Stimulated activated CD4-positive, alpha-beta T cell treated with anti-CD3 and anti-CD28 coated beads, Interleukin-2, amount 100 ng/mL, for 4 hours (primary cell): ENCODE data around the gene LRRC1.
A peak's percentile ranks its signal among the peaks of the same experiment; 100 is the strongest.
"Not testable (repeated sequence)": the region's sequence is repeated elsewhere in the genome, so short reads cannot be mapped to it uniquely, and the experiment has no call there.

ENCODE experiments used
- DNase-seq: peaks from one replicate; pipeline ENCODE4 v3.0.0-alpha.2; 2020; ENCODE audit warnings: low read depth

LRRC1 gene

GRCh38 chr6:53794720-53795339 is at the start of gene LRRC1:
LRRC1 (plus strand) TSS chr6:53795005; CDS start chr6:53795257, 252 bp downstream.
- peak; percentile 78 for DNase-seq

- DNase-seq, result no peak
Measured at GRCh38 chr6:53746442-53747103, 48.2 kb upstream of the LRRC1 start.

- no peak for DNase-seq
Measured at GRCh38 chr6:53750052-53750650, 44.7 kb upstream of the LRRC1 start.

DNA sequence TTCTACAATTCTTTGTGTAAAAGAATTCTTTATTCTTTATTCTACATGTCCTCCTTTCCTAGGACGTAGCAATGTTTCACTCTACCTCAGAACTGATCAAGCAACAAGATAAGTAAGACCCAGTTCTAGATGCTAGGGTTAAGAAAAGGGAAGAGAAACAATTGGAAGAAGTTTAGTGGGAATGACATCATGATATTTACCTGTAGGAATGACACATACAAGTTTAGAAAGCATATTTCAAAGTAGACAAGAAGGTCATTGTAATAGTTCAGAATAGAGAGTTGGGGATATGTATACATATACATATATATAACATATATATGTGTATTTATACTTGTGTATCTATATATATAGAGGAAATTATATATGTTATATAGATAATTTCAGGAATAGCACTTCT is 43.4 kb upstream of the LRRC1 start:
- no peak for DNase-seq

DNA sequence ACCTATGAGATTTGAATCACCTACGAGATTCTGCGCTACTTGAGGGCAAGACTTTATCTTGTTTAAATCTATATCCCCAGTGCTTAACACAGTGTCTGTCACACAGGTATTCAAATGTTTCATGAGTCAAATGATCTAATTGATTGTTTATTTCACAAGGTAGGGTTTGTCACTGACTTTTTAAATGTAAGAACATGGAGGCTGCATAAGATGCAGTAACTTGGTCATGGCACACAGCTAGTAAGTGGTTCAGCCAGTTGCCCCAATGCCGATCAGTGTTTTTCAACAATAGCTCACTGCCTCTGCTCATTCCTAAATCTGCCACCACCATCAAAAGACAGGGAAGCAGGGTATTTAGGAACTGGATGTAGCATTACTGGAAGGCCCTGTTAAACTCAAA is 42.4 kb upstream of the LRRC1 start:
- no peak for DNase-seq

DNA sequence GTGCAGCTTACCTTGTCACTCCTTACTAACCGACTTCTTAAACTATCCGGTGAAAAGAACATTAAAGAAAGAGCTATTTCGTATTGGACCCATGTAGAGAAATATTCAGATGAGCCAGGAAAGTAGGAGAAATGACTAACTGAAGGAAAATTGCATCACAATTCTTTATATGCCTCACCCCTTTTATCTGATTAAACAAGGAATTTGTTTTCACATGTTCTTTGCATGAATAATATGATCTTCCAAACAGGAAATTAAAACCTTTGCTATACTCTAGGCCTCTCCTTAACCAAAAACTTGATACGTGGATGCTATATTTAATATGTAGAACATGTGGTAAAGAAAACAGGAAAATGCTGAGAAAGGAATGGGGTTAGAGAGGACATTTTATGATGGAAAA is 41.9 kb upstream of the LRRC1 start:
- no peak for DNase-seq

DNA sequence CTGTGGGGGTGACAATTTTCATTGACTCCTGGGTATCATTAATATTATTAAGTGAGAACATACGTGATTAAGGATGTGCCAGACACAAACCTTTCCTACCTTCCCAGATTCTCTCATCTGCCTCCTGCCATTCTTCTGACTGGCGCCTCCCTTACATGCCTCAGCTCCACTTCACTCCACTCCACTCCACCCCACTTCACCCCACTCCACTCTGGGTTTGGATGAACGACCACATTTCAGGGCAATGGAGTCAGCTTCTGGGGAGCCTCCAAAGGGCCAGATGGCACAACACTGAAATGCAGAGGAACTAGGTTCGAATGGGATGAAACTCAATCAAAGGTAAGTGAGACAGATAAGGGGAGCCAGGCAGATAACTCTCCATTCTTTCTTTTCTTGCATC is 40.5 kb upstream of the LRRC1 start:
- DNase-seq, result no peak

GRCh38 chr6:53756396-53756795 is 38.4 kb upstream of the LRRC1 start:
- no peak for DNase-seq

GRCh38 chr6:53758496-53758895 is 36.3 kb upstream of the LRRC1 start:
- DNase-seq, result no peak

DNA sequence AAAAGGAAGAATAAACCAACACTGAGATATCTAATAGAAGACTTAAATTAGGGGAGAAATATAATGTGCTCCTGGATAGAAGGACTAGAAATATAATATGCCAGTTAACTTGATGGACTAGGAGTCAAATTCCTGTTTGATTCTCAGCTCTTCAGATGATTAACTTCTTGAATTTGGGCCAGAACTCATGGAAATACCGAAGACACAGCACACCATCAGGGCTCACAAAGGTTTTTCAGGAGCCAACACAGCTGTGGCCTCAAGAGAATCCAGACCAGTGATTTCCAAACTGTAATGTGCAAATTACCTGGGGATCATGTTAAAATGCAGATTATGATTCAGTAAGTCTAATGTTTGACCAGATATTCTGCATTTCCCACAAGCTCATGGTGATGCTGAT is 33.8 kb upstream of the LRRC1 start:
- DNase-seq, result no peak

- DNase-seq, result no peak
Measured at GRCh38 chr6:53765270-53765669, 29.5 kb upstream of the LRRC1 start.

DNA sequence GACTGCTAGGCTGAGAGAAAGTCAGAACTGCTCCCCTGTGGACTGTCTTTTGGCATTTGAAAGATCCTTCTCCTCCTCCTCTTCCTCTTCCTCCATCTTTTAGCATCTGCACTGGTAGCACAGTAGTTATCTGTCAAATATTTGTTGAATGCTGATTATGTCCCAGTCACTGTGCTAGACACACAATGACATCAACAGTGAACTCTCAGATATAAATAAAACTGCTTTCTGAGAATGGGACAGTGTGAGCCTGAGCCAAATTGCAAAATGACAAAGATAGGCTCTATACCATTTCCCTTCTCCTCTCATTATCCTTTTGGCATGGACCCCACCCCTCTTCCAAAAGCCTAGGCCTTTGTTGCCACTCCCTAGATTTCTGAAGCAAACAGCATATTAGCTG is 27.9 kb upstream of the LRRC1 start:
- DNase-seq, result no peak

DNA sequence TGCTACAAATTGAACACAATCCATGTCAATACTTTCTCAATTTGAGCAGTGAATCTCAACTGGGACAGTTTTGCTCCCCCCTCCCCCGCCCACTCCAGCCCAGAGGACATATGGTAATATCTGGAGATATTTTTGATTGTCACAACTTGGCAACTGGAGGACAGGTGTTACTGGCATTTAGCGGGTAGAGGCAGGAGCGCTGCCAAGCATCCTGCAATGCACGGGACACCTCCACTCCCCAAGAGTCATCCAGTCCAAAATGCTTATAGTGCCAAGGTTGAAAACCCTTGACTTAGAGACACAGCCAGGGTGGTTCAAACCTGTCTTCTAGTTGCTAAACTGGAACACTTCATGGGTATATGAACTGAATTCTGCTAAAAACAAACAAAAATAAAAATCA is 26.9 kb upstream of the LRRC1 start:
- DNase-seq, result no peak

GRCh38 chr6:53768636-53769035 is 26.2 kb upstream of the LRRC1 start:
- DNase-seq, result no peak

DNA sequence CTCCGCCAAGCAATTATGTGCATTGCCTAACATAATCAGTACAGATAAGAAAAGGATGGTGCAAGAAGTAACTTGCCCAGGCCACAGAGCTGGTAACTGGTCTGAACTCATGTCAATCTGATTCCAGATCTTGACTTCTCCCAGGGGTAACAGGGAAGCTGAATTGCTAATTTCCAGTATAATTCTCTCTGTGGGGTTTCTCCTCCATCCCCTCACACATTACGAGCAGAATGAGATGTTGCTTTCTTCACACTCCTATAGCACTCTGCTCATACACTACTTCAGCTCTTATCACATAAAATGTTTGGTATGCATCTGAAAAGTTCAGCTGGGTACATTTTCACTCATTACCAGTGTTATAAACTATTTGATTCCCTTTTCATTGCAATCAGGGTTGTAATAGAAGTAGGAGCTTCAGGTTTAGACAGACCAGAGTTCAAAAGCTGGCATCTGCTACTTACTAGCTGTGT is 24.0 kb upstream of the LRRC1 start:
- no peak for DNase-seq

DNA sequence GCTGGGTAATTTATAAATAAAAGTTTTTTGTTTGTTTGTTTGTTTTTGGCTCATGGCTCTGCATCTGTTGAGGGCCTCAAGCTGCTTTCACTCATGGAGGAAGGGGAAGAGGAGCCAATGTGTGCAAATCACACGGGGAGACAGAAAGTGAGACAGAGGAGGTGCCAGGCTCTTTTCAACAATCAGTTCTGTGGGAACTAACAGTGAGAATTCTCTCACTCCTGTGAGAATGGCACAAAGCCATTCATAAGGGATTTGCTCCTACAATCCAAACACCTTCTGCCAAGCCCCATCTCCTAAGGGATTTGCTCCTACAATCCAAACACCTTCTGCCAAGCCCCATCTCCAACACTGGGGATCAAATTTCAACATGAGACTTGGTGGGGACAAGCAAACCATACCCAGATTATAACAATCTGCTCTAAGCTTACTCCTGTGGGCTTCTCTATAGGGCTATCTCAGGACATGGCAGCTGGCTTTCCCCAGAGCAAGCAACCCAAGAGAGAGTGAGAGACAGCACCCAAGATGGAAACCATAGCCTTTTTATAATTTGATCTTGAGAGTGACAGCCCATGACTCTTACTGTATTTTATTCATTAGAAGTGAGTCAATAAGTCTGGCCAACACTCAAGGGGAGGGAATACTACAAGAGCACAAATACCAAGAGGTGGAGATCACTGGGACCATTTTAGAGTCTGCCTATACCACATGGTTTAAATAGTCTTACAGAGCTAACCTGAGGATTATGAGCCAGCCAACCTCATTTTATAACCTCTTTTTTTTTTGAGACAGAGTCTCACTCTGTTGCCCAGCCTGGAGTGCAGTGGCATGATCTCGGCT is 22.8 kb upstream of the LRRC1 start:
- no peak for DNase-seq

- no peak for DNase-seq
Measured at GRCh38 chr6:53773044-53773696, 21.6 kb upstream of the LRRC1 start.

GRCh38 chr6:53776152-53776551 is 18.7 kb upstream of the LRRC1 start:
- not testable (repeated sequence) for DNase-seq

DNA sequence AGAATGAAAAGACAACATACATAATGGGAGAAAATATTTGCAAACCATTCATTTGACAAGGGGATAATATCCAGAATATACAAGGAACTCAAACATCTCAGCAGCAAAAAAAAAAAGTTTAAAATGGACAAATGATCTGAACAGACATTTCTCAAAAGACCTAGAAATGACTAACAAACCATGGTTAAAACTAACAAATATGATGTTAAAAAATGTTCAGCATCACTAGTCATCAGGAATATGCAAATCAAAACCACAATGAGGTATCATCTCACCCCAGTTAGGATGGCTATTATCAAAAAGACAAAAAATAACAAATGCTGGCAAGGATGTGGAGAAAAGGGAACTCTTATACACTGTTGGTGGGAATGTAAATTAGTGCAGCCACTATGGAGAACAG is 9.8 kb upstream of the LRRC1 start:
- DNase-seq, result not testable (repeated sequence)

GRCh38 chr6:53786832-53787231 is 8.0 kb upstream of the LRRC1 start:
- no peak for DNase-seq

DNA sequence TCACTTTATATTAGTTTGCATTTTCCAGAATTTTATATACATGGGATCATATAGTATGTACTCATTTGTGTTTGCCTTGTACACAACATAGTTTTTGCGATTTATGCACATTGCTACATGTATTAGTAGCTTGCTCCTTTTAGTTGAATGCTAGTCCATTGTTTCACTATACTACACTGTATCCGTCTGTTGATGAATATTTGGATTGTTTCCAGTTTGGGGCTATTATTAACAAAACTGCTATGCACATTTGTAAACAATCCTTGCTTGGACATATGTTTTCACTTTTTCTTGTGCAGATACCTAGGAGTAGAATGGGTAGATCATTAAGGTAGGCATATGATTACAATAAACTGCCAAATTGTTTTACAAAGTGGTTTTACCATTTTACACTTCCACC is 3.9 kb upstream of the LRRC1 start:
- DNase-seq, result no peak

DNA sequence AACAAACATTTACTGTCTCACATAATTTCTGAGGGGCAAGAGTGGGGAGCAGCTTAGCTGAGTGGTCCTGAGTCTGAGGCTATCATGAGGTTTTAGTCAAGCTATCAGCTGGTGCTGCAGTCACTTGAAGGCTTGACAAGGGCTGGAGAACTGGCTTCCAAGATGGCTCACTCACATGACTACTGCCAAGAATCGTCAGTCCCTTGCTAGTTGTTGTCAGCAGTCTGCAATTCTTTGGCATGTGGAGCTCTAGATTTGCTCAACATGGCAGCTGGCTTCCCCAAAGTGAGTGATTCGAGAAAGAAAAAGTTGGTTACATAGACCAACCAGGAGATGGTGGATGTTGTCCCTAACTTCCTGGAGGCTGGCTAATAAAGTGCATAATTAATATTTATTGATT is 2.8 kb upstream of the LRRC1 start:
- no peak for DNase-seq
